ENCODE results near the gene MRGPRX2. TPM values are rescaled to one million over a fixed set of nuclear protein-coding genes. Genes with fewer than 3 reads are reported as not detected.

The MRGPRX2 gene
- not detected in 5 replicates for total RNA-seq (2022; extraction: Qiagen RNA extraction; ENCODE audit: low read depth)

DNA sequence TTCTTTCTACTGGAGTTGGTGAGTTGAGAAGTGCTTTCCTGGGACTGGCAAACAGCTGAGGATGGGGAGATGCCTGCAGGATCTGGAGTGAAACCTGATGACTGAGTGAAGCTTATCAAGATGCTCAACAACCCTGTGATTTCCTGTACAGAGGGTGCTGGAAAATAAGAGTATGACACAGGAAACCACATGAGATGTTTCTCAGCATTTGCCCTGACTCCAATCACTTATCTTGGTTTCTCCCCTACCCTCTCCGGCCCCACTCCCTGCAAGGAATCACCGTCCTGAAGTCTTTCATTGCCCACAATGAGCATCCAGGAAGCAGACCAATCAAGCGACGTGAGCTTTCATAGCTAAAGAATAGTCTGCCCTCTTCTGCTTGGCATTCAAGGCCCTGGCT, at the start of gene MRGPRX2:
MRGPRX2 (minus strand) TSS at position 89 of the 400 bp plus-strand sequence. CDS start 4,315 bp downstream, outside the sequence.

Other genes with a start within 250 kb of the MRGPRX2 start
- gene MRGPRX1, start 121.3 kb downstream of the MRGPRX2 start, total RNA-seq (2022; extraction: Qiagen RNA extraction; ENCODE audit: low read depth): not detected in 5 replicates
- 16.3 to 18.3 TPM (median 17.4 TPM) in 5 replicates for gene ZDHHC13, start 56.5 kb upstream of the MRGPRX2 start, total RNA-seq (2022; extraction: Qiagen RNA extraction; ENCODE audit: low read depth)
- not detected in 5 replicates for gene CSRP3, start 141.3 kb upstream of the MRGPRX2 start, total RNA-seq (2022; extraction: Qiagen RNA extraction; ENCODE audit: low read depth)
- 5.8 to 6.9 TPM (median 6.4 TPM) in 5 replicates for gene E2F8, start 180.2 kb upstream of the MRGPRX2 start, total RNA-seq (2022; extraction: Qiagen RNA extraction; ENCODE audit: low read depth)